NK-92 treated with Interleukin-12 subunit alpha and Interleukin-12 subunit beta, amount 100 ng/mL, for 24 hours (cell line): ENCODE measurements around the gene SLC5A3.

Experiments
- DNase-seq: peaks from one replicate; lab custom pipeline; 2025; lab: John Stamatoyannopoulos, UW

The SLC5A3 gene

DNA sequence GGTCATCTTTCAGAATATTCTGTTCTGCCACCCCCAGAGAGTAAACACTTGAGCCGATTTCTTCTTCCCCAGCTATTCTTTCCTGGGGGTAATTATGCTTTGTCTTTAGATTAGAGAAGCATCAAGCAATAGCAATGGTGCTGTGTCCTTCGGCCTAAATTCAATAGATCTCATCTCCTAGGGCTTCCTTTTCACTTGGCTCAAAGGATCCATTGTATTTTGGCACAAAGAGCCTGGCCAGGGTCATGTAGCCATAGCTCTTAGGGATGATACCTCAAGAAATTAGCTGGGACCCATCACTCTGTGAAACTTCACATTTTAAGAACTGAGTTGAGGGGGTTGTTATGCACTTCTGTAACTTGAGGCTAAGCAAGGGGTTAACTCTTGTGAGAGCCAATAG lies 27.0 kb downstream of the SLC5A3 start:
- no peak for DNase-seq

DNA sequence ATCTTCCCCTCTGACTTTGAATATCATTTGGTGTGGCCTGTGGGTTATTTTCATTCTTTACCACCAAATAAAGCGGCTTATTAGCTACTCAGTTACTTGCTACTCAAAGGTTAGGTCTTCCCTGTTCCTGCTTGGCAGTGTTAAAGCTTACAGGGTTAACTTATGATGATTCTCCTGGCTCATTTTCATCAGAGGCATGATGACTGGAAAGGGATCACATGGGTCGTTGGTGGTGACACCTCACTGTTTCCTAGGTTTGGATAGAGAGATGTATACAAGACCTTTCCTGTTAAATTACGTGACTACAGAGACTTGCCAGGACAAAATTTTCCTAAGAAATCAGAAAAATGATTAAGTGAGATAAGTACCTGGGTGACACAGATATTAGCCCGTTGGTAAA lies 27.4 kb downstream of the SLC5A3 start:
- no peak for DNase-seq

- no peak for DNase-seq
Observed at GRCh38 chr21:34105947-34106541, 32.7 kb downstream of the SLC5A3 start.

GRCh38 chr21:34107606-34108005 lies 34.2 kb downstream of the SLC5A3 start:
- no peak for DNase-seq

DNA sequence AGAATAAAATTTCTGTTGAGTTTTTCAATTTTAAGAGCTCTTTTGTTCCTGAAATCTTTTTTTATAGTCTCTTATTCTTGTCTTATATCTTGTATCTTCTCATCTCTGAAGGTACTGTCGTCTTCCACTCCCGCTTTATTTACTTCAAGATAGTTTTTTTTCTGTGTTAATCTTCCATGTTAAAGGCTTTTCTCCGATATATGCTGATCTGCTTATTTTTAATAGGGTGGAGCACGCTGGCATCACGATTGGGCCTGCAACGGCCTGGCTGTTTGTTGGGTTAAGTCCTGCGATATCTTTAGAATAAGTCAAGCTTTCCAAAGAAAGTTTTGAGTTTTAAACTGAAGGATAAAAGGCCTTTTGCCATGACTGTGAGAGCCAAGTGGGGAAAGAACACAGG lies 35.7 kb downstream of the SLC5A3 start:
- no peak for DNase-seq

DNA sequence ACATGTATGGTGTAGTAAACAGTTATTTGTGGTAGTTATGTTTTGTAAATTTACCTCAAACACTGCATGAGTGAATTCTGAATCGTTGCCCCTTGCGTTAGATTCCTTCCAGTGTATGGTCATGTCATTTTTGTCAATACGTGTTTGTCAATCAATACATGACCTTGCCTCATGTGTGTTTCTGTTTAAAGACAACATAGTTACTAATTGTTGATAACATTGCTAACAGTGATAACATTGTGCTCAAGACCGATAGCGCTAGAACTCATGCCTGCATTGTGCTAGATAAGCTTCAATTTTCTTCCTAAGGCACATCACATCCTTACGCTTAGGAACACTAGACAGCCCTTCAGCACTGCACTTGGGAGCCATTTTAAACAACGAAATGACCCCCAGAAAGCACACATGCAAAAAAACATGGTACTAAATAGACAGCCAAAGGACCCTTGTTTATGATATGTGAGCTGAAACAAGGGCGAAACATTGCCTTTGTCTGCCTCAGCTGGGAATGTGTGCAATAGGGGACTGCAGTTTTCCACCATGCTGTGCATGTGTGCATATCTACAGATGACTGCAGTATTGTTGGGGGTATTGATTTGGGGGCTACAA lies 37.3 kb downstream of the SLC5A3 start:
- DNase-seq = no peak

DNA sequence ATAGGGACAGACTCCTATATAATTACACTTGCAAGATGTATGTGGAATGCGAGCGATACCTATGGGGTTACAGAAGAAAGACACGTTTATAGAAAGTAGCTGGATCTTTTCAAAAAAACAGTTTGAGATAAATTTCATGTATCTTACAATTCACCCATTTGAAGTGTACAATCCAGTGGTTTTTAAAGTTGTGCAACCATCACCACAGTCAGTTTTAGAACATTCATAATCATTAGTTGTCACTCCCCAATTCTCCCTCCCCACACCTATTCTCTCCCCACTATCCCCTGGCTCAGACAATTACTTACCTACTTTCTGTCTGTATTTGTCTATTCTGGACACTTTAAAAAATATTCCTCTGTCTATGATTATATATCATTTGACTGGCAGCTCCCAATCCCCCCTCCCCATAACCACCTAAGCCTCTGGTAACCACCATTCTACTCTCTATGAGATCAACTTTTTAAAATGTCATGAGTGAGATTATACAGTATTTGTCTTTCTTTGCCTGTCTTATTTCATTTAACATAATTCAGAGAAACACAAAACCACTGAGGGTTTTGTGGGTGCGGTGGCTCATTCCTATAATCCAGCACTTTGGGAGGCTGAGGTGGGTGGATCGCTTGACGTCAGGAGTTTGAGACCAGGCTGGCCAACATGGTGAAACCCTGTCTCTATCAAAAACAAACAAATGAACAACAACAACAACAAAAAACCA lies 39.1 kb downstream of the SLC5A3 start:
- no peak for DNase-seq

GRCh38 chr21:34113842-34114241 lies 40.5 kb downstream of the SLC5A3 start:
- DNase-seq = no peak

- no peak for DNase-seq
Observed at GRCh38 chr21:34115160-34115559, 41.8 kb downstream of the SLC5A3 start.

DNA sequence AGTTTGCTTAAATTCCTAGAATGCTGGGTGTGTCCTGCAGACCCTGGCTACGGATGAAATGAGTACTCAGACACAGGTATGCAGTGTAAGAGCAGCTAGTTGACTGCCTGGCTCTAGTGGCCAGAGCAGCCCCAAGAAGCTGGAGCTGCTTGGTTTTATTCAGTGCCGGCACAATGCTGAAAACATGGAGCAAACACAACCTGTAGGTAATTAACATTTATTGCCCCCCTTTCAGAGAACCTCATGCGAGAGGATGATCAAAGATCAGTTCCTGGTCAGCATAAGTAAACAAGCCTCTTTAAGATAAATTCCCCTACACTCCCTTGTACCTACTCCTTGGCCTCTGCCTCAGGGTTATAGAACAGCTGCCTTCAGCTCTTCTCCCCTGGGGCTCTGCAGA lies 43.2 kb downstream of the SLC5A3 start:
- no peak for DNase-seq

GRCh38 chr21:34120867-34121266 lies 47.5 kb downstream of the SLC5A3 start:
- DNase-seq = no peak

- DNase-seq = no peak
Observed at GRCh38 chr21:34122047-34122446, 48.7 kb downstream of the SLC5A3 start.
